Caco-2 (cell line): ENCODE results near the gene HIVEP3. TPM values are rescaled to one million over a fixed set of nuclear protein-coding genes. Genes with fewer than 3 reads are reported as not detected.

Experiments
- BruUV-seq: library from RNA; stranded (reverse); fragments of 400-500 nt; replicated peaks from 2 replicates; lab custom pipeline; 2021; lab: Mats Ljungman, UMichigan
- CTCF ChIA-PET: fragments of 300-600 bp; sonication (Branson Sonifier 250); formaldehyde crosslinking; loops from one replicate; lab custom pipeline; 2022; ENCODE audit warnings: antibody characterized with exemption; lab: Charles Lee
- POLR2A ChIA-PET: fragments of 300-600 bp; sonication (Branson Sonifier 250); formaldehyde crosslinking; loops from one replicate; lab custom pipeline; 2022; ENCODE audit warnings: antibody characterized with exemption; lab: Charles Lee
- DNase-seq, 2 experiments: peaks; one replicate each; pipeline versions ENCODE4 v3.0.0 to v3.0.0-alpha.2; 2020 to 2022
- H3K27me3 ChIP-seq: replicated peaks from 2 replicates; pipeline ENCODE4 v1.6.0; 2011; ENCODE audit warnings: low read length; ENCODE audit not compliant: control insufficient read depth, insufficient read depth
- H3K36me3 ChIP-seq: 2 replicates; pipeline ENCODE4 v1.5.1; 2011; ENCODE audit warnings: low read length; ENCODE audit not compliant: control insufficient read depth, insufficient read depth
- H3K4me1 ChIP-seq: fragments of 250-450 bp; sonication (Bioruptor Pico); 2 replicates; pipeline ENCODE4 v1.5.1; 2020; ENCODE audit warnings: mild to moderate bottlenecking
- H3K4me3 ChIP-seq: 2 replicates; pipeline ENCODE4 v1.5.1; 2011; ENCODE audit warnings: low read depth, mild to moderate bottlenecking, control low read depth, low read length
- H3K9me3 ChIP-seq: fragments of 250-450 bp; sonication (Bioruptor Pico); 2 replicates; pipeline ENCODE4 v1.5.1; 2020; ENCODE audit warnings: mild to moderate bottlenecking, moderate library complexity
- H3K27ac Mint-ChIP-seq: one replicate; pipeline ENCODE4 v1.8.0; 2022; ENCODE audit warnings: mixed read lengths; ENCODE audit not compliant: unreplicated experiment
- H3K27me3 Mint-ChIP-seq: one replicate; pipeline ENCODE4 v1.8.0; 2022; ENCODE audit warnings: mixed read lengths; ENCODE audit not compliant: insufficient read depth, unreplicated experiment
- H3K36me3 Mint-ChIP-seq: one replicate; pipeline ENCODE4 v1.8.0; 2022; ENCODE audit warnings: mild to moderate bottlenecking, mixed read lengths; ENCODE audit not compliant: insufficient read depth, unreplicated experiment
- H3K4me1 Mint-ChIP-seq: one replicate; pipeline ENCODE4 v1.8.0; 2022; ENCODE audit warnings: low read depth, mixed read lengths; ENCODE audit not compliant: unreplicated experiment
- H3K4me3 Mint-ChIP-seq: one replicate; pipeline ENCODE4 v1.8.0; 2022; ENCODE audit warnings: mild to moderate bottlenecking, moderate library complexity, mixed read lengths; ENCODE audit not compliant: unreplicated experiment
- H3K9me3 Mint-ChIP-seq: one replicate; pipeline ENCODE4 v1.8.0; 2022; ENCODE audit warnings: mixed read lengths; ENCODE audit not compliant: unreplicated experiment
- CTCF ChIP-seq, 2 experiments: fragments of 200-600 bp in 1 of 2; IDR thresholded peaks; 1 replicate in 1 of 2; 2 replicates in 1 of 2; pipeline versions ENCODE4 v1.5.1 to v1.8.0; 2011 to 2022; ENCODE audit warnings: antibody characterized with exemption in 1 of 2, control low read depth in 1 of 2, inconsistent platforms in 1 of 2, low read depth in 1 of 2, low read length in 1 of 2, mild to moderate bottlenecking in 1 of 2, moderate library complexity in 1 of 2; ENCODE audit not compliant: insufficient read depth in 1 of 2, severe bottlenecking in 1 of 2, unreplicated experiment in 1 of 2
- intact Hi-C: fragments of 100-400 bp; cut with micrococcal nuclease; formaldehyde crosslinking; loops from one replicate; pipeline ENCODE4 v1.10.0; 2022; ENCODE audit not compliant: unreplicated experiment
- total RNA-seq: library from RNA; stranded (reverse); gene quantifications from 2 replicates; pipeline ENCODE4 v1.2.3, GENCODE V29; 2022

HIVEP3 gene
- total RNA-seq, 1 experiment from 2014 or later: 0.25 TPM

GRCh38 chr1:41632781-41633575 is 285.7 kb downstream of the HIVEP3 start:
- DNase-seq: no peak
- H3K36me3 ChIP-seq: no peaks in the 10 kb centered on the region
- TF ChIP-seq CTCF (IDR thresholded peaks at IDR 0.05; ENCODE audit: insufficient read depth in 1 of 2, low read depth in 1 of 2, low read length in 1 of 2, severe bottlenecking in 1 of 2, unreplicated experiment in 1 of 2): no peak
- intact Hi-C loops: no loop called here
- no peaks in the 10 kb centered on the region for H3K27me3 ChIP-seq
- CTCF ChIA-PET: interaction anchor here (0.7 kb wide), 1 partner anchor 32 kb away, joined by 3 read pairs; no protein-coding TSS in a partner anchor
- H3K27me3 Mint-ChIP-seq: peaks cover 6% of the 10 kb centered on the region
- H3K27ac Mint-ChIP-seq: no peak overlapping the region
- no peaks in the 10 kb centered on the region for H3K4me1 Mint-ChIP-seq
- no peak overlapping the region for H3K4me3 ChIP-seq
- H3K36me3 Mint-ChIP-seq: no peaks in the 10 kb centered on the region
- H3K4me3 Mint-ChIP-seq: no peak overlapping the region
- POLR2A ChIA-PET: no interaction called here
- no TSS peak for BruUV-seq
- no peaks in the 10 kb centered on the region for H3K9me3 ChIP-seq
- no peaks in the 10 kb centered on the region for H3K9me3 Mint-ChIP-seq
- no peaks in the 10 kb centered on the region for H3K4me1 ChIP-seq

- ChIA-PET CTCF (no interaction called here), POLR2A (no interaction called here)
- Mint-ChIP-seq H3K27me3 (peaks cover 6% of the 10 kb centered on the region), H3K4me1 (no peaks in the 10 kb centered on the region), H3K9me3 (no peaks in the 10 kb centered on the region), H3K27ac (no peak overlapping the region), H3K36me3 (no peaks in the 10 kb centered on the region), H3K4me3 (no peak overlapping the region)
- no peak overlapping the region for H3K4me3 ChIP-seq
- no peak for DNase-seq
- no peak for TF ChIP-seq CTCF (IDR thresholded peaks at IDR 0.05; ENCODE audit: insufficient read depth in 1 of 2, low read depth in 1 of 2, low read length in 1 of 2, severe bottlenecking in 1 of 2, unreplicated experiment in 1 of 2)
- H3K9me3 ChIP-seq: no peaks in the 10 kb centered on the region
- H3K27me3 ChIP-seq: no peaks in the 10 kb centered on the region
- H3K36me3 ChIP-seq: no peaks in the 10 kb centered on the region
- BruUV-seq: no TSS peak
- no peaks in the 10 kb centered on the region for H3K4me1 ChIP-seq
- intact Hi-C loops: no loop called here
Measured at GRCh38 chr1:41631971-41632370, 286.8 kb downstream of the HIVEP3 start.

DNA sequence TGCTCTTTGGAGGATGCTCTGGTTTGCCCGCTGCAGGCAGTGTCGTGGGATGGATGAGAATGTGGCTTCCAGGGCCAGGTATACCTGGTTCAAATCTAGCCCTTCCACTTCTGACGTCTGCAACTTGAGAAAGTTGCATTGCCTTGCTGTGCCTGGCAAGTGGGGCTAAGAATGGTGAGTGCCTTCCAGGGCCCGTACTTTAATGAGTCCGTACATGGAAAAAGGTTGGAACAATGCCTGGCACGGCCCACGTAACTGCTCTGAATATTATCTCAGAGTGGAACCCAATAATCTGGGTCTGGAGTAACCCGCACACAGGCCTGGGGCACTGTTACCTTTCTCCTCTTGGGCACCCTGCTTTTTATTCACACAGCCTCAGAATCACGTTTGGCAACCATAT is 287.6 kb downstream of the HIVEP3 start:
- H3K4me1 Mint-ChIP-seq: no peaks in the 10 kb centered on the region
- no TSS peak for BruUV-seq
- no peaks in the 10 kb centered on the region for H3K27me3 ChIP-seq
- ChIA-PET POLR2A (no interaction called here), CTCF (no interaction called here)
- no peaks in the 10 kb centered on the region for H3K36me3 ChIP-seq
- no peak overlapping the region for H3K4me3 ChIP-seq
- no peak for DNase-seq
- no peak overlapping the region for H3K27ac Mint-ChIP-seq
- H3K27me3 Mint-ChIP-seq: peaks cover 6% of the 10 kb centered on the region
- H3K36me3 Mint-ChIP-seq: no peaks in the 10 kb centered on the region
- no peak overlapping the region for H3K4me3 Mint-ChIP-seq
- H3K4me1 ChIP-seq: no peaks in the 10 kb centered on the region
- intact Hi-C loops: no loop called here
- no peaks in the 10 kb centered on the region for H3K9me3 Mint-ChIP-seq
- TF ChIP-seq CTCF (IDR thresholded peaks at IDR 0.05; ENCODE audit: insufficient read depth in 1 of 2, low read depth in 1 of 2, low read length in 1 of 2, severe bottlenecking in 1 of 2, unreplicated experiment in 1 of 2): no peak
- H3K9me3 ChIP-seq: no peaks in the 10 kb centered on the region
